Testis (tissue), 2 donors: Measurements from ENCODE around the gene POLE.

Experiments
- CTCF ChIP-seq, 3 experiments: fragments of 450-650 bp in 2 of 3; fragments of 200-600 bp in 1 of 3; sonication (generic) in 1 of 3; IDR thresholded peaks; one replicate each; pipeline ENCODE4 v1.5.1; 2016 to 2019; ENCODE audit warnings: antibody characterized with exemption in 3 of 3, mild to moderate bottlenecking in 2 of 3, moderate library complexity in 1 of 3
- POLR2A ChIP-seq: fragments of 450-650 bp; IDR thresholded peaks from one replicate; pipeline ENCODE4 v1.6.1; 2017; ENCODE audit warnings: antibody characterized with exemption, mild to moderate bottlenecking, moderate library complexity

- TF ChIP-seq POLR2A (no peak), CTCF (IDR thresholded peaks at IDR 0.05) (no peak)
These were observed 112.7 kb downstream of the POLE start for GRCh38 chr12:132574271-132574996.
